Measurements from ENCODE around the gene ADAP2. TPM values are rescaled to one million over a fixed set of nuclear protein-coding genes. Genes with fewer than 3 reads are reported as not detected.

The ADAP2 gene
- total and polyA plus RNA-seq, 2 of the 8 experiments (the other 6 are each of a cell fraction or from before 2014, with no cell fraction given) = 0.76 to 1.1 TPM

GRCh38 chr17:30947796-30948195 is 26.1 kb downstream of the ADAP2 start (continued):
- TF ChIP-seq CHD7 (IDR thresholded peaks at IDR 0.05; ENCODE audit: insufficient replicate concordance, low read length) = no peak
- no peak for TF ChIP-seq SP4 (IDR thresholded peaks at IDR 0.05; ENCODE audit: low read length)
- TF ChIP-seq SIN3A (conservative IDR thresholded peaks at IDR 0.05 in 1 of 2, IDR thresholded peaks at IDR 0.05 in 1 of 2; ENCODE audit: low read depth in 1 of 2, low read length in 2 of 2) = no peak
- no peak for TF ChIP-seq ZNF274 (IDR thresholded peaks at IDR 0.05; ENCODE audit: borderline replicate concordance, extremely low read depth, low read length)
- TF ChIP-seq CTCF (IDR thresholded peaks at IDR 0.05; ENCODE audit: control extremely low read depth in 1 of 3, insufficient read depth in 1 of 3, low read depth in 1 of 3, low read length in 3 of 3) = no peak
- TF ChIP-seq FOSL1 (IDR thresholded peaks at IDR 0.05; ENCODE audit: insufficient read depth, low read depth, low read length) = no peak
- TF ChIP-seq CREB1 (IDR thresholded peaks at IDR 0.05) = no peak
- TF ChIP-seq YY1 (IDR thresholded peaks at IDR 0.05; ENCODE audit: low read depth, low read length) = no peak

Measured in H1 (cell line).